NK-92 treated with Interleukin-12 subunit alpha and Interleukin-12 subunit beta, amount 100 ng/mL, for 24 hours (cell line): ENCODE results near the gene SMC3.
A peak's percentile ranks its signal among the peaks of the same experiment; 100 is the strongest.

Experiments used
- DNase-seq: peaks from one replicate; lab custom pipeline; 2025; lab: John Stamatoyannopoulos, UW

The SMC3 gene

DNA sequence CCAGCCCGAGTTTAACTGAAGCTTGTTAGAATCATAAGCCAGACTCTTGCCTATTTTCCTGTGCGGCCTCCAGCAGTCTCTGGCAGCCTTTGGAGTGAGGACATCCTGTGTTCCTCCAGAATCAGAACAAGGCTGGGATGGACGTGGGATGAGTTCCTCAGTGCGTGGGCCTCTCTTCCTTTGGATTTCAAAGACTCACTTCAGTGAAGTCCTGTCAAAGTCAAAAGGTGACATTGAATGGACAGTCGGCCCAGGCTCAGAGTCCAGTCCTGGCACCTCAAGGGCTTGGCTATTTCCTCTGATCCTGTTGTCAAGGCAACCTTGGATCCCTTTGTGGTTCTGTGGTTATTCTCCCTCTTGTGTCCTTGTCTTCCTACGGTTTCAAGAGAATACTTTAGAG is 21.4 kb upstream of the SMC3 start:
- DNase-seq: no peak

DNA sequence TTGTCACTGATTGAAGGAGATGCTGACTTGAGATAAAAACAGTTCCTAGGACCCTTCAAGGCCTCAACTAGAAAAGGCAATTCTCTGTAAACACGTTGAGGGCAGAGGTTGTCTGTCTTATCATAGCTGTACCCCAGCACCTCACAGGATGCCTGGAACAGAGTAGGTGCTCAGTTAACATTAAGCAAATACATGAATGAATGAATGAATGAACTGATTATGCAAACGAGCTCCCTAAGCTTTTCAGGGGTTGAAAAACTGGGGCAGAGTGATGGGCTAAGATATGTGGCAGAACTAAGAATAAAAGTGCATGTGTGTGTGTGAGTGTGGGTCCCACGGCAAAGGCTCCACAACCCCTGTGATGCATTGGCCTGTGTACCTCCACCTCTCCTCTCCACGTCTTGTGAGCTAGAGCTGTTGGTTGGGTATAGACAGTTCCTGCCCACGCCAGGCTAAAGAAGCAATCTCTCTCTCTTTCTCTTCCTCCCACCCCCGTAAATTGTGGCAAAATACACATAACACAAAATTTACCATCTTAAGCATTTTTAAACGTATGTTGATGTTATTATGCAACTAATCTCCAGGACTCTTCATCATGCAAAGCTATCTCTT is 20.9 kb upstream of the SMC3 start:
- no peak for DNase-seq

DNA sequence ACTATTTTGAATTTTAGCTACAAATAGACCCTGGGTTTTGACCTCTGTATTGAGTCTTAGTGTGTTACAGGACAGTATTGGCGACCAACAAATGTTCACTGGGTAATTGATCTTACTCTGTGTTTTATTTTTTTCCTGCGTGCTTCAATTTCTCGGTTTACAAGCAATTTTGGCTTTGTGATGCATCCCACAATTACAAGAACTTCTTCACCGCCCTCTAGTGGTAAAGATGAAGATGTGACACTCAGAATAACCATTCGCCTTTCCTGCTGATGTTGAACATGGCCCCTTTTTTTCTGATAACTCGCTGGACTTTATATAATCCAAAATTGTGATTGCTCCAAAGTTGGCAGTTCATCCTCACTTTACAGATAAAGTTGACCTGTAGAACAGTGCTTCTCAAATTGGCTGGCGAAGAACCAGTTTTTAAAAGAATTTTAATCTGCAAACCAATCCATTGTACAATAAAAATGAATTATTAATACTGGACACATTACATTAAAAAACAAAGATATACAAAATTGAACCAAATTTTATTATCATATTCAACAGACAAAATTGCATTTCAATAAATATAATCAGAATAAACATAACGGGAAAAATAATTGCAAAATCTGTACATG is 20.2 kb upstream of the SMC3 start:
- no peak for DNase-seq

DNA sequence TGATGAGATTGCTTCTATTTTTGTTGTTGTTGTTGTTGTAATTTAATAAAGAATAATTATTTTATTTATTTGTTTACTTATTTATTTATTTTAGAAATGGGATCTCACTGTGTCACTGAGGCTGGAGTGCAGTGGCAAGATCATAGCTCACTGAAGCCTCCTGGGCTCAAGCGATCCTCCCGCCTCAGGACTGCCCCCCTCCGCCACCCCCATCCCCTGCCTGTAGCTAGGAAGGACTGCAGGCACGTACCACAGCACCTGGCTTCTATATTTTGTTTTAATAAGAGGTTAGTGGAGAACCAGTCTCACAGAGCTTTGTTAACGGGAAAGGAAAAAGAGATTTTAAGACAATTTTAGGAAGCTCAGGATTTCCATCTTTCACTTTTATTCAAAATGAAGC is 19.5 kb upstream of the SMC3 start:
- no peak for DNase-seq

DNA sequence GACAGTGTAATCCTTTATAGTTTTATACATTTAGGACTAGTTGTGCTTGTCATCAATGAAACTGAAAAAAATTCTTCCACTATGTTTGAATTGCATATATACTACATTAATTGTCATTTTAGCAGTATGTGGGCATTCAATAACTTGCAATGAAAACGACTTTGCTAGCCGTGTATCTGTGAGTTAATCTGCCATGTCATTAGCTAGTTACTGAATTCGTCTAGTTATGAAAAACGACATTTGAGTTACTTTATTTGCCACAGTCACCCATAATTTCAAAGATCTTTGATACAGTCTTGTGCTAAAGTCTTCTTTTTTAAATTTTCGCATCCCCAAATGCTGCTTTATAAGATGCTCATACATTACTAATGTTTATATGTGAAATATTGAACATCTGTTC is 18.3 kb upstream of the SMC3 start:
- no peak for DNase-seq

DNA sequence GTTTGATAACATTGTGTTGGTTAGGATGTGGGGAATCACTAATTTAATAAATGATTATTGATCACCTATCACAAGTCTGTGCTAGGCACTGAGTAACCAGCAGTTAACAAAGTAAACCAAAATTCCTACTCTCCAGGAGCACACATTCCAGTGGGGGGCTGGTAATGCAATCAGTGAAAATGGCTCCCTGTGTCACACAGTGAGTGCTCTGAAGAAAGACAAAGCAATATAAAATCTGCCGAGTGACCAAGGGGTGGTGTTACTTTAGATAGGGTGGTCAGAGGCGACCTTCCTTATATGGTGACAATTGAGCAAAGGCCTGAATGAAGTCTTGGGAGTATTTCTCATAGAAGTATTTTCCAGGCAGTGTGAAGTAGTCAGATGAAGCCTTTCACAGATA is 13.6 kb upstream of the SMC3 start:
- no peak for DNase-seq

DNA sequence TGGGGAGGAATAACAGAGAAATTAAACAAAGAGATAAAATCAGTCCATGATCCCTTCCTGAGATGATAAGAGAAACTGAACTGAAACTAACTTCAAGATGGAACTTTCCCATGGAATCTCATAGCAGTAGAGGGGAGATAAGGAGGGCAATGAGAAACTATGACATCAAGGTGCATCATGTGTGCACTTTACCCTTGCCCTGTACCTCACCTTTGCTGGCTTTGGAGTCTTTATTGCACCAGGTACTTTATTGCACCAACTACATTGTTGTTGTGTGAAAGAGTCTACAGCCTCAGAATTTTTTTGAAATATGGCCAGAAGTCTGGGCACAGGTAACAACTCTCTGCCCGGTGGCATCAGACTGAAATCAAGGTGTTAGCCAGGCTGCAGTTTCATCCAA is 11.2 kb upstream of the SMC3 start:
- no peak for DNase-seq

DNA sequence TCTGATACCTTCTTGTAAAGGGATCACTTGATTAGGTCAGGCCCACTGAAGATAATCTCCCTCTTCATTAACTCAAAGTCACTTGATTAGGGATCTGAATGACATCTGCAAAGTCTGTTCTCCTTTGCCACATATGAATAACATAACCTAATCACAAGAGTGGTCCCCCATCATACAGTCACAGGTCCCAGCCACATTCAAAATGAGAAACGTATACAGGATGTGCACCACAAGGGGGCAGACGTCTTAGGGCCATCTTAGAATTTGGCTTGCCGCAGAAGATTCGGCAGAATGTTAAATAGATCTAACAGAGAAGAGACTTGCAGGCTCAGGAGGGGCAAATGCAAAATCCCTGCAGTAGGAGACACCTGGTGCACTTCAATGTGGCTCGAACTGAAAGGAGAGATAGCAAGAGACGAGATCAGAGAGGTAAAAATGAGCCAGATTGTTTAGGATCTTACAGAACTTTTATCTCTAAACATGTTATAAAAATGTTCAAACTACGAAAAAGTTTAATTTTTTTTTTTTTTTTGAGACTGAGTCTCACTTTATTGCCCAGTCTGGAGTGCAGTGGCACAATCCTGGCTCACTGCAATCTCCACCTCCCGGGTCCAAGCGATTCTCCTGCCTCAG is 10.4 kb upstream of the SMC3 start:
- DNase-seq: no peak

DNA sequence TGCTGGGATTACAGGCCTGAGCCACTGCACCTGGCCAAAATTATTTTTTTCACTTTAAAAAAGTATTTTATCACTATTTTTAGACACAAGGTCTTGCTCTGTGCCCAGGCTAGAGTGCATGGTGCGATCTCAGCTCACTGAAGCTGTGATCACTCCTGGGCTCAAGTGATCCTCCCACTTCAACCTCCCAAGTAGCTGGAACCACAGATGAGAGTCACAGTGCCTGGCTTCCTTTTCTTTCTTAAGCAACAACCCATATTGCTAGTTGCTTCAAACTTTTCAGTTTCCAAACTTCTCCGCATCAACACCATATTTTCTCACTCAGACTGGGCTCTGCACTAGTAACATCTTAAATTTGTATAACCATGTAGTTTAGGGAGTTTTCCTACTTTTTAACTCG is 9.5 kb upstream of the SMC3 start:
- DNase-seq: no peak

DNA sequence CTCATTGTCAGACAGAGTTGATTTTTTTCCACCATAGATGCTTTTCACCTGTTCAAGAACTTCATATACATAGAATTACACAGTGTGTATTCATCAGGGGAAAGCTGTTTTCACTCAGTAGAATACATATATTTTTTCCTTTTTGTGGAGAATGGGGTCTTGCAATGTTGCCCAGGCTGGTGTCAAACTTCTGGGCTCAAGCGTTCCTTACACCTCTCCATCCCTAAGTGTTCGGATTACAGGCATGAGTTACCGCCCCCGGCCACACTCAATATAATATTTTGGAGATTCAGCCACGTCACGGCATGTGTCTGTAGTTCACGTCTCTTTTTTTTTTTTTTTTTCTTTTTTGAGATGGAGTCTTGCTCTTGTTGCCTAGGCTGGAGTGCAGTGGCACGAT is 7.5 kb upstream of the SMC3 start:
- no peak for DNase-seq

DNA sequence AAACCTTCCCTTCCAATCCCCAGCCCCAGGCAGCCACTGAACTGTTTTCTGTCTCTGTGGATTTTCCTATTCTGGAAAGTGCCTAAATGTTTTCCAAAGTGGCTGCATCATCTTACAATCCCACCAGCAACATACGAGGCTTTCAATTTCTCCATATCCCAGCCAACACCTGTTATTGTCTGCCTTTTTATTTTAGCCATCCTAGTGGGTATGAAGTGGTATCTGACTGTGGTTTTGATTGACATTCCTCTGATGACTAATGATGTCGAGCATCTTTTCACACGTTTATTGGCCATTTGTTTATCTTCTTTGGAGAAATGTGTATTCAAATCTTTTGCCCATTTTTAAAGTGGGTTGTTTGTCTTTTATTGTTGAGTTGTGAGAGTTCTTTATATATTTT is 6.2 kb upstream of the SMC3 start:
- no peak for DNase-seq

DNA sequence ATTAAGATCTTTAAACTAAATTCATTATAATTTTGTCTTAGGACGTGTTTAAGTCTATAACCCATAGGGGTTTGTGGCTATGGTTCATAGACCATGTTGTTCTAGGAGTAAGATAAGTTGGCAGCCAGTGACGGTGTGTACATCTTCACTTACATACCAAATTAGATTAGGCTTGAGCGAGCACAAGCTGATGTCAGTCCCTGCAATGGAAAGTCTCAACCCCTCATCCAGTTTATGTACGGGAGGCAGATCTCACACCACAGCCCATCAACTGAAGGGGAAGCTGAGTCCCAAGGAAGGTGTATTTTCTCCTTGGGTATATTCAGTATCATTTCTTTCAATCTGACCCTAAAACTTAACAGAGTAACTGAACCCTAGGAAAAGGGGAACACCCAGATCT is 5.1 kb upstream of the SMC3 start:
- no peak for DNase-seq

DNA sequence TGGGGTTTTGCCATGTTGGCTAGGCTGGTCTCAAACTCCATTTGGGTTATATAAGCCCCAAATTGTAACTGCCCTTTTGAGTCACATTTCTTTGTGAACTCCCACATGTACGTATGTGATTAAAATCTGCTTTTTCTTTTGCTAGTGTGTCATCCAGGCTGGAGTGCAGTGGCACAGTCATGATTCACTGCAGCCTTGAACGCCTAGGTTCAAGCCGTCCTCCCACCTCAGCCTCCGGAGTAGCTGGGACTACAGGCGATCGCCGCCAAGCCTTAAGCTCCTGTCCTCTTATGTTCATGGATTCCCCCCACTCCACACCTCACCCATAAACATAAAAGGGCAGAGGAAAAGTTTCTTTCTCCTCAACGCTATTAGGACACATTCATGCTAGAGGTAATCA is 4.4 kb upstream of the SMC3 start:
- no peak for DNase-seq

DNA sequence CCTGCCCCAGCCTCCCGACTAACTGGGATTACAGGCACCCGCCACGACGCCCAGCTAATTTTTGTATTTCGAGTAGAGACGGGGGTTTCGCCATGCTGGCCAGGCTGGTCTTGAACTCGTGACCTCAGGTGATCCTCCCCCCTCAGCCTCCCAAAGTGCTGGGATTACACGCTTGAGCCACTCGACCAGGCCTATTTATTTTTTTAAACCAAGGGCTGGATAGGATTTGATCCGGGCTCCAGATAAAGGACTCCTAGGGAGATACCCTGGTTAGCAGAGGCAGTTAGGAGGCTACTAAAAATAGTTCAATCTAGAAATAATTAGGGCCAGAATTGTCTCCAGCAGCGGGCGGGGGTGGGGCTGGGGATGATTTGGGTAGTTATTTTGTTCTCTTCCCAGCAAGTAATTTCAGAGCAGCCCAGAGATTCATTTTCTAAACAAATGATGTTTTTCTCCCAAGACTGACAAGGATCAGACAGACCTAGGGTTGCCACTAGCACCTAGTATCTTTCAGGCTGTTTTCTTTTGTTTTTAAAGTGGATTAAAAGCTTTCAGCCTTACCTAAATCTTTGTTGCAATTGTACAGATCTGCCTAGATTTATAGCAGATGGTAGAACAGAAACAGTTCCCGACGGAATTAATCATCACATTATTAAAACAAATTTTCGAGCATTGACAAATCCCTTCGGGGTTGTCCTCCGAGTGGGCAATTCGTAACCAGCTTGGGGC is 859 bp upstream of the SMC3 start:
- no peak for DNase-seq

DNA sequence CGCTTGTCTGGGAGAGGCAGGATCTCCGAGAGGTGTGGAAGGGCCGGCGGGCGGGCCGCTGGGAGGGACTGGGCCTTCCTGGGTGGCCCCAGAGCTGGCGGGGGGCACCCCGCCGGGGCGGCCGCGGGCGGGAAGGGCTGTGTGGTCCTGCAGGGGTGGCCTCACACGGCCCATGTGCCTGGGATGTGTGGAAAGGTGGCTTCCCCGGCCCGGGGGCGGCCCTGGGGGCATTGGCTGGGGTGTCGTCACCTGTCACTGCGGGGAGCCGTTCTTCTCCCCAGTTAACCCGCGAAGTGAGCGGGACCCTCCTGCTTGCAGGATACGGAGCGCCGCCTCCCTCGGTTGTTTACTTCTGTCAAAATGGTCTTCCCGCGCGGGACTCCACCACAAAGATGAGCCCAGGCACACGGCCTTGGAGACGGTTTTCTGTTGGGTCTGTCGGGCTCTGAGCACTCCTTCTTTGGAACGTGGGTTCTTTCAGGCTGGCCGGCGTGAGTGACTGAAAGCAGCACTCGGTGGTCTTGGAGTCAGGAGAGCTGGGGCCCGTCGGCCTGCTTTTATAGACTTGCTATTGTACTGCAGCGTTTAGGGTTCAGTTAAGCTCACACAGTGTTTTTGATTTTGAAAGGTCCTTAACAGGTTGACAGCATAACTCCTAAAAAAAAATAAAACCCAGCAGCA is 700 bp downstream of the SMC3 start:
- peak; percentile 56 for DNase-seq

DNA sequence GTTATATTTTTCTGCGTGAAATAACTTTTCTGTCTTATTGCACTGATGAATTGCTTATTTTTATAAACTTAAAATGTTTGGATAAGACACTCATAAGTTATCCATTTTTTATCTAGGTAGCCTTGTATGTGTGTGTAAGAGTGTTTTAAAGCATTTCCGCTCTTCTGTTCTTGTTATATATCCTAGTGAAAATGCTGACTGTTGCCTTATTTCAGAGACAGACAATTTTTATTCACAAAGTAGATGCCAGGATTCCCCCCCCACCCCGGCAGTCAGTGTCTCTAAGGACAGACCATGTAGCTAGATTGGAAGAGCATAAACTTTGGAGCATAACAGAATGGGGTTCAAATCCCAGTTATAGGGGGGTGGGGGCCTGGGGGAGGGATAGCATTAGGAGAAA is 1.6 kb downstream of the SMC3 start:
- DNase-seq: no peak

DNA sequence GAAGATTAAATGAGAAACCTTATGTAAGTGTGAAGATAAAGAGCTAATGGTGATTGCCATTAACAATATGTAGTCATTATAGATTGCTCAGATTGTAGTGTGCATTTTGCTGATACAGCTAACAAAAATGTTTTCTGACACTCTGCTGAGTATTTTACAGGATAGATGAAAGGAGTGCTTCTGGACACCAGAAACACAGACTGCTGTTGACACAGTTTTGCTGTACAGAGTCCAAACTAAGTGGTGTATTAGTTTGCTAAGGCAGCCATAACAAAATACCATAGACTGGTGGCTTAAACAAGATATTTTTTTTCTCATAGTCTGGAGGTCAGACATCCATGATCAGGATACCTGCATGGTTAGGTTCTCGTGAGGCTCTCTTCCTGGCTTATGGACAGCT is 2.2 kb downstream of the SMC3 start:
- DNase-seq: no peak

DNA sequence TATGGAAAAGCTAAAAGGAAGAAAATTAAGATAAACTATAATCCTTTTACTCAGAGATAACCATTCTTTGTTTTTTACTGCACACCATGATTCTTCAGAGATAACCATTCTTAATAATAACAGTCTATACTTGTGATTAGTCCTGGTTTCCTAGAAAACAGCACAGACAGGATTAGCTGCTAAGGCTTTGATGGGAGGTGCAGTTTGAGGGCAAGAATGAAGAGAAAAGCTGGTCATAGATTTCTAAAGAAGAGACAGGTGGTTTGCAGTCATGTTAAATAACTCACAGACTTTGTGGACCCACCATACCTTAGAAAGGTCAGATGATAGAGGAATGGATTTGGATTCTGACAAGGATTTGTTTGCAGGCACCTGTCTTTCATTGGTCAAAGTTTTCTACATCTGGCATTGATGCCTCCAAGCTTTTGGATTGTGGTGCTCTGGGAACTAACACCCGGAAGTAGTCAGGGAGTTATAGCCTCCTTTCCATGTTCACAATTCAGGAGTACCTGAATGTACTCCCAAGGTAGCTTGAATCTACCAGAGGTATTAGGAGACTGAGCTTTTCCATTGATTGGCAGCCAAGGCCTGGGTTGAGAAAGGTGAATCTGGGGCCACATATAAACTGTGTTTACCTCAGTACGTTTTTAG is 3.7 kb downstream of the SMC3 start:
- DNase-seq: no peak

DNA sequence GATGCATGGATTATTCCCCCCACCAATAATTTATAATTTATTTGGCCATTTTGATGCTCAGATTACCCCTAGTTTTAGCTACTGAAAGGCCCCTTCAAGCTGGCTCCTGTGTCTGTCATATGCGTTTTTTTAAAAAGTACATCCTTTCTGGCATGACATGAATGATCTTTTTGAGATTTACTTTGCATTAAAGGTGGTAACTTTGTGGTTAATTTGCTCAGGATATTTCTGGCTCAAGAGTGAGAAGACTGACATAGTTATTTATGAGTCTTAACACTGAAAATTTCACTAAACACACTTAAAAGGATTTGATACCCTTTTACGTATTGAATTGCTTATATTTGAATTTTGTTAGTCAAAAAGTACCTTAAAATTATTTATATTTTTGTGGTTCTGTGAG is 5.4 kb downstream of the SMC3 start:
- no peak for DNase-seq

DNA sequence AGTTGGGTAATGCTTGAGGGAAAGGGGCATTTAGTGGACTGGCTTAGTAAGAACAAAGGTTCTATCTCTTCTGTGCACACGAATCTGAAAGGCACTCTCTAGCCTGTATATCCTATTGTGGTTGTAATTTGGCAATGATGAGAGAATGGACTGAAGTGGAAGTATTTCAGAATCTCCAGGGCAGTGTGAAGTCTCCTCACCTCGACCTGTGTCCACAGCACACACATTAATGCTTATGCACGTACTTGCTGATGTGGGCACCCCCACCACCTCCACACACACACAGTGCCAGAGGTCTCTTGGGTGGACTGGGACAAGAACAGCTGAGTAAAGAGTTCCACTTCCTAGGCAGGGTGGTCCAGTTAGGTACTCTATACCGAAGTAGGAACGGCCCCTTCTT is 6.9 kb downstream of the SMC3 start:
- no peak for DNase-seq

DNA sequence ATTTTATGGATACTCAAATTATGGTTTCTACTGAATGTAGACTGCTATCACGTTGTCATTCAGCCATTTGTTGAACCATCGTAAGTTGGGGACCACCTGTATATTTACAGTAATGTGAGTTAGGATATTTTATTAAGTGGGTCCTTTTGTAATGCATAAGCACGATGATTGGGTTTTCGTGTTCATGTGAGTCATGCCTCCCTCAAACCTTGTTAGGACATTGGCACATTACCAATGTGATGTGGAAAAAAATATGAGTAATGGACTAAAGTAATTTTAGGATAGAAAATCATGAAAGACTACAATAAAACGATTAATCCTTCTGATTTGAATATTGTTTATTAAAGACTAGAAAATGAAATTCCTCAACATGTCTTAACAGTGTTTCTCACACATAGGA is 8.7 kb downstream of the SMC3 start:
- DNase-seq: no peak

DNA sequence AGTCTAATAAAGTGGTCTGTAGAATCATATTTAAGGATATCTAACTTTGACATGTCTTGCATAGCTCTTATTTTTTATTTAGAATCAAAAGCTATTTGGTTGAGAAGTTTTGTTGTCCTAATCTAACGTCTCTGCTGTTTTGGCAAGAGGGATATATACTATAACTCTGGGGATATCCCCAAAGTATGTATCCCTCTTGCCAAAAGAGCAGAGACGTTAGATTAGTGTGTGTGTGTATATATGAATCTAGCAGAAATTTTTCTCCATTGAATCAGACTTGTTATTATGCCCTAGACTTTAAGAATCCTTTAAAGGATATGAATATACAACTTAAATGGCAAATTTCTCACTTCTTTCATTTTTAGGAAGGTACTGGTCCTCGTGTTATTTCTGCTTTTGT is 9.6 kb downstream of the SMC3 start:
- no peak for DNase-seq
